A549 treated with AZD2906 at 1 μM for 4 hours (cell line): ENCODE measurements around the gene PRR15. TPM values are rescaled to one million over a fixed set of nuclear protein-coding genes. Genes with fewer than 3 reads are reported as not detected.

Experiments
- total RNA-seq: library from RNA; stranded (reverse); fragments of 200-300 nt; extraction: Qiagen RNA extraction; gene quantifications from 5 replicates; pipeline ENCODE4 v1.2.3, GENCODE V29; 2022

Gene PRR15, protein sequence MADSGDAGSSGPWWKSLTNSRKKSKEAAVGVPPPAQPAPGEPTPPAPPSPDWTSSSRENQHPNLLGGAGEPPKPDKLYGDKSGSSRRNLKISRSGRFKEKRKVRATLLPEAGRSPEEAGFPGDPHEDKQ
- total RNA-seq = 4.6 to 7.2 TPM (median 5.2 TPM) in 5 replicates

DNA sequence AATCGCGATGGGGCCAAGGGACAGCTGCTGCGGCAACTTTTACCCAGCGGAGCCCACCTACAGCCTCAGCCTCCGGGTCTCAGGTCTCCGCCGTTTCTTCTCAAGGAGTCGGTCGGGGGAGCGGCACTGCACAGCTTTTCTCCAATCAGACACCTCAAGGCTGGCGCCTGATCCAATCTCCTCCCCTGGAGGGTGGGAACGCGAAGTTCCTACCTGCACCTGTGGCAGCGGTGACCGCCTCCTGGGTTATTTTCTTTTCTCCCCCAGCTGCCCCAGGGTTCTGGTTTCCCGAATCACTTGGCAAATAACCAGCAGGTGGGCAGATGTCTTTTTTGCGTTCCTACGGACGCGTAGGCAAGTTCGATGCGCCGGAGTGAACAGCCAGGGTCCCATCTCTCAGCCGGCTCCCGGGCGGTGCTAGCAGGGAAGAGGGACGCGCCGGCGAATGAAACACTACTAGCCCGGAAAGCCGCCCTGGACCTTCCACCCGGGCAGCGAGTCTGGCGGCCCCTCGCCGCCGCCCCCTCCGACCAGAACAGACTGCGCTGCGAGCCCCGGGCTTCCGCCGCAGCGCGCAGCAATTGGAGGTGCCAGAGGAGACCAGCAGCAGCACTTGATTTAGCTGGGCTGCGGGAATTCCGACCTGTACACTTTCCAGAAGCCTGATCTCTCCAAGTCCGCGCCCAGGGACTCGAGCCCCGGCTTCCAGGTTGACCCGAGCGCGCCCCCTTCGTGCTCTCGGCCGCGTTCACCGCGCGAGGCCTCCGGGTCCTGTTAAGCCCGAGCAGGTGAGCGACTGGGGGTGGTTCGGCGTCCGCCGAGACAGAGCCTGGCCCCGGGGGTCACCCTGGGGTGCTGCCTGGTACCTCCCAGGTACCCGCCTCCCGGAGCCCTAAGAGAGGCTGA lies at the start of gene PRR15:
TSS of gene PRR15 (plus strand) at position 246 of the 906 bp plus-strand sequence. CDS start 2,495 bp downstream, outside the sequence.

Other genes with a start within 250 kb of the PRR15 start
- gene WIPF3, start 242.7 kb downstream of the PRR15 start, total RNA-seq = 0.41 to 0.56 TPM (median 0.48 TPM) in 5 replicates